GM12801 (cell line): ENCODE measurements around the gene IL17REL.

Experiments
- CTCF ChIP-seq: IDR thresholded peaks from one replicate; pipeline ENCODE4 v1.5.1; 2011; ENCODE audit warnings: control low read depth; ENCODE audit not compliant: insufficient read length; ENCODE audit errors: extremely low read depth

The IL17REL gene

GRCh38 chr22:50009251-50009650 lies 3.3 kb downstream of the IL17REL start:
- TF ChIP-seq CTCF = no peak

GRCh38 chr22:50008151-50009040 lies 4.2 kb downstream of the IL17REL start:
- TF ChIP-seq CTCF = no peak

- no peak for TF ChIP-seq CTCF
Measured at GRCh38 chr22:50007057-50007511, 5.5 kb downstream of the IL17REL start.

- no peak for TF ChIP-seq CTCF
Measured at GRCh38 chr22:50004918-50005317, 7.6 kb downstream of the IL17REL start.

GRCh38 chr22:50002791-50003190 lies 9.8 kb downstream of the IL17REL start:
- TF ChIP-seq CTCF = no peak

GRCh38 chr22:50001388-50002231 lies 11.0 kb downstream of the IL17REL start:
- no peak for TF ChIP-seq CTCF

- no peak for TF ChIP-seq CTCF
Measured at GRCh38 chr22:50000587-50001387, 11.8 kb downstream of the IL17REL start.
